Kidney (tissue), 14 donors: ENCODE measurements around the gene PLPP3. TPM values are rescaled to one million over a fixed set of nuclear protein-coding genes. Genes with fewer than 3 reads are reported as not detected.

ENCODE experiments used
- DNase-seq, 5 donors: peaks; one replicate each; pipeline ENCODE4 v3.0.0-alpha.2; 2013 to 2020
- FAIRE-seq: peaks from 2 replicates; lab custom pipeline; 2012; peaks lifted over from hg19 to GRCh38; lab: Jason Lieb, UNC
- H3K27ac ChIP-seq, 2 donors: one replicate each; pipeline ENCODE4 v1.7.0; 2013; ENCODE audit warnings: low read depth in 2 of 2, low read length in 2 of 2, inconsistent platforms in 1 of 2
- H3K27me3 ChIP-seq: one replicate; pipeline ENCODE4 v1.7.1; 2013; ENCODE audit warnings: low read length, inconsistent platforms; ENCODE audit not compliant: control insufficient read depth, insufficient read depth
- H3K36me3 ChIP-seq, 3 donors: one replicate each; pipeline versions ENCODE4 v1.7.0 to v1.7.1; 2013; ENCODE audit warnings: low read length in 3 of 3, control low read depth in 1 of 3, inconsistent platforms in 1 of 3; ENCODE audit not compliant: insufficient read depth in 3 of 3, control insufficient read depth in 2 of 3
- H3K4me1 ChIP-seq, 3 donors: one replicate each; pipeline versions ENCODE4 v1.7.0 to v1.7.1; 2013; ENCODE audit warnings: low read length in 3 of 3, inconsistent platforms in 1 of 3, low read depth in 1 of 3; ENCODE audit not compliant: control insufficient read depth in 2 of 3, insufficient read depth in 2 of 3
- H3K4me3 ChIP-seq, 3 donors: one replicate each; pipeline versions ENCODE4 v1.7.0 to v1.8.1; 2013; ENCODE audit warnings: low read length in 3 of 3, control low read depth in 1 of 3, inconsistent platforms in 1 of 3
- H3K9ac ChIP-seq, 3 donors: one replicate each; pipeline versions ENCODE4 v1.7.0 to v1.7.1; 2013; ENCODE audit warnings: low read length in 3 of 3, control low read depth in 1 of 3, inconsistent platforms in 1 of 3
- H3K9me3 ChIP-seq, 3 donors: one replicate each; pipeline versions ENCODE4 v1.7.0 to v1.7.1; 2013; ENCODE audit warnings: low read length in 3 of 3, control low read depth in 1 of 3, inconsistent platforms in 1 of 3; ENCODE audit not compliant: control insufficient read depth in 2 of 3, insufficient read depth in 1 of 3
- CTCF ChIP-seq: IDR thresholded peaks from 3 replicates; pipeline ENCODE4 v1.5.1; 2012; ENCODE audit warnings: mild to moderate bottlenecking, moderate library complexity, borderline replicate concordance; ENCODE audit not compliant: insufficient read depth; ENCODE audit errors: extremely low read depth
- intact Hi-C: fragments of 100-400 bp; cut with DNase I; formaldehyde crosslinking; loops from one replicate; pipeline ENCODE4 v1.11.1; 2022
- polyA plus RNA-seq: library from polyadenylated mRNA; stranded (reverse); fragments of 350-450 nt; fragmentation: Illumina TruSeq; extraction: RNeasy Lipid Tissue Mini Kit (QIAGEN cat#74804); gene quantifications from one replicate; pipeline ENCODE4 v1.2.3, GENCODE V29; 2014; ENCODE audit warnings: low read depth, low replicate concordance; ENCODE audit not compliant: insufficient read depth
- total RNA-seq: library from RNA; stranded (reverse); fragmentation: NEBNext Ultra II Directional; extraction: Animal tissue kit (Norgen Biotek cat#: 25700); gene quantifications from one replicate; pipeline ENCODE4 v1.2.1, GENCODE V29; 2021
- donor health status: control.
- donor health status: control.
- donor health status: control.
- donor health status: control.
- donor health status: control.
- donor health status: DM: yes; HTN: yes; CAD: no.
- donor health status: Normal renal cell carcinoma (clear cell type).

The PLPP3 gene
- total and polyA plus RNA-seq, 2 donors from 2014 or later: 100 to 107 TPM

GRCh38 chr1:56484695-56485094 lies 94.7 kb downstream of the PLPP3 start:
- FAIRE-seq (no peak), DNase-seq (no peak)
- H3K9ac ChIP-seq: no peak overlapping the region
- intact Hi-C loops: no loop called here
- H3K9me3 ChIP-seq: no peaks in the 10 kb centered on the region
- no peaks in the 10 kb centered on the region for H3K36me3 ChIP-seq
- H3K4me1 ChIP-seq: no peaks in the 10 kb centered on the region
- no peak overlapping the region for H3K27ac ChIP-seq
- no peak for TF ChIP-seq CTCF
- no peaks in the 10 kb centered on the region for H3K27me3 ChIP-seq
- no peak overlapping the region for H3K4me3 ChIP-seq

GRCh38 chr1:56483104-56483503 lies 96.3 kb downstream of the PLPP3 start:
- no peak overlapping the region for H3K4me3 ChIP-seq
- no peak for DNase-seq
- no peaks in the 10 kb centered on the region for H3K9me3 ChIP-seq
- H3K27ac ChIP-seq: no peak overlapping the region
- intact Hi-C loops: no loop called here
- no peak for TF ChIP-seq CTCF
- FAIRE-seq: no peak
- no peaks in the 10 kb centered on the region for H3K27me3 ChIP-seq
- H3K4me1 ChIP-seq: no peaks in the 10 kb centered on the region
- no peak overlapping the region for H3K9ac ChIP-seq
- no peaks in the 10 kb centered on the region for H3K36me3 ChIP-seq

- Histone ChIP-seq H3K9ac (no peak overlapping the region), H3K4me1 (no peaks in the 10 kb centered on the region), H3K9me3 (no peaks in the 10 kb centered on the region), H3K27me3 (no peaks in the 10 kb centered on the region), H3K36me3 (no peaks in the 10 kb centered on the region), H3K27ac (no peak overlapping the region), H3K4me3 (no peak overlapping the region)
- TF ChIP-seq CTCF: no peak
- intact Hi-C loops: no loop called here
- no peak for DNase-seq
- FAIRE-seq: no peak
Measured at GRCh38 chr1:56482486-56482885, 96.9 kb downstream of the PLPP3 start.

GRCh38 chr1:56481140-56481694 lies 98.1 kb downstream of the PLPP3 start:
- intact Hi-C loops: no loop called here
- FAIRE-seq (no peak), DNase-seq (no peak)
- Histone ChIP-seq H3K27ac (no peak overlapping the region), H3K4me3 (no peak overlapping the region), H3K9ac (no peak overlapping the region), H3K4me1 (peaks cover 4 to 7% (median 6%) of the 10 kb centered on the region in 3 donors), H3K36me3 (no peaks in the 10 kb centered on the region), H3K27me3 (no peaks in the 10 kb centered on the region), H3K9me3 (no peaks in the 10 kb centered on the region)
- no peak for TF ChIP-seq CTCF
